Loucy (cell line): ENCODE data around the gene ADGRD2.

Source experiments
- H2AFZ ChIP-seq: fragments of 200-600 bp; sonication (generic); 2 replicates; pipeline ENCODE4 v1.6.0; 2016; ENCODE audit warnings: antibody characterized with exemption, mild to moderate bottlenecking, low read length, moderate library complexity
- H3F3A ChIP-seq: fragments of 200-600 bp; 2 replicates; pipeline ENCODE4 v1.6.0; 2016; ENCODE audit warnings: antibody characterized with exemption, low read depth, mild to moderate bottlenecking
- H3K27me3 ChIP-seq: fragments of 200-600 bp; sonication (generic); 2 replicates; pipeline ENCODE4 v1.6.1; 2014; ENCODE audit warnings: low read length, mild to moderate bottlenecking; ENCODE audit not compliant: insufficient read depth, poor library complexity, severe bottlenecking
- H3K36me3 ChIP-seq: fragments of 200-600 bp; sonication (generic); 2 replicates; pipeline ENCODE4 v1.6.1; 2016; ENCODE audit warnings: low read length; ENCODE audit not compliant: insufficient read depth
- H3K4me1 ChIP-seq: fragments of 200-600 bp; sonication (generic); 2 replicates; pipeline ENCODE4 v1.5.1; 2014; ENCODE audit warnings: low read length, mild to moderate bottlenecking; ENCODE audit not compliant: insufficient read depth, poor library complexity, severe bottlenecking
- H3K4me2 ChIP-seq: fragments of 200-600 bp; sonication (generic); 2 replicates; pipeline ENCODE4 v1.6.0; 2014; ENCODE audit warnings: antibody characterized with exemption, low read length, low read depth, mild to moderate bottlenecking; ENCODE audit not compliant: poor library complexity, severe bottlenecking
- H3K4me3 ChIP-seq: fragments of 200-600 bp; sonication (generic); 2 replicates; pipeline ENCODE4 v1.5.1; 2014; ENCODE audit warnings: low read length, mild to moderate bottlenecking, mixed read lengths; ENCODE audit not compliant: poor library complexity, severe bottlenecking
- H3K79me2 ChIP-seq: fragments of 200-600 bp; sonication (generic); 2 replicates; pipeline ENCODE4 v1.6.1; 2014; ENCODE audit warnings: low read length; ENCODE audit not compliant: insufficient read depth
- H3K9ac ChIP-seq: fragments of 200-600 bp; sonication (generic); 2 replicates; pipeline ENCODE4 v1.6.0; 2014; ENCODE audit warnings: mild to moderate bottlenecking, low read depth, low read length, moderate library complexity; ENCODE audit not compliant: poor library complexity, severe bottlenecking
- H3K9me2 ChIP-seq: fragments of 200-600 bp; sonication (generic); replicated peaks from 2 replicates; pipeline ENCODE4 v1.6.1; 2016; ENCODE audit warnings: low read depth, low read length, mixed read lengths
- H3K9me3 ChIP-seq: fragments of 200-600 bp; sonication (generic); 2 replicates; pipeline ENCODE4 v1.6.1; 2014; ENCODE audit warnings: mild to moderate bottlenecking, antibody characterized with exemption, low read length, low read depth; ENCODE audit not compliant: insufficient read depth
- H4K20me1 ChIP-seq: fragments of 200-600 bp; sonication (generic); 2 replicates; pipeline ENCODE4 v1.6.0; 2014; ENCODE audit warnings: antibody characterized with exemption, low read length, mild to moderate bottlenecking; ENCODE audit not compliant: insufficient read depth, poor library complexity, severe bottlenecking
- EZH2phosphoT487 ChIP-seq: fragments of 200-600 bp; IDR thresholded peaks from 2 replicates; pipeline ENCODE4 v1.6.1; 2018; ENCODE audit warnings: antibody characterized with exemption, mild to moderate bottlenecking, moderate library complexity, borderline replicate concordance
- TF ChIP-seq, protein P1 (sequence below): fragments of 200-600 bp; sonication (generic); conservative IDR thresholded peaks from 2 replicates; pipeline ENCODE4 v1.5.1; 2014; ENCODE audit warnings: mild to moderate bottlenecking, antibody characterized with exemption, low read length

ADGRD2 gene

DNA sequence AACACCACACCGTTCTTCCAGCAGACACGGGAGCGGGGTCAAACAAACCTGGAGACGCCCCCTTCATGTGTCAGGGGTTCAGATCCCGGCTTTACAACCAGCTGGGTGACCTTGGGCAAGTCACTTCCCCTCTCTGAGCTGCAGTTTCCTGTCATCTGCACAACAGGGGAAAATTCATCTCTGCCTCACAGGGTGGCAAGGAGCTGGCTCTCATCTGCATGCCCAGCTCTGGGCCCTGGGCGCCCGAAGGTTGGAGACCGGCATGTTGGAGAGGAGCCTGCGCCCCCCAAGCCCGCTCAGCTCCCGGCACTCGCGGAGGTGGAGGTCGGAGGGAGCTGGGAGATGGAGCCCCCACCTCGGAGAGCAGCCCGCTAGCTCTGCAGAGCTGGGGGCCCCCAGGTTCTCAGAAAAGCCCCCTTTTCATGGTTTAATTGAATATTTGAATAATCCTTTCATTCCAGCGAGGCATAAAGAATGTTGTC is 36.6 kb downstream of the ADGRD2 start:
- Histone ChIP-seq H3K36me3 (no peaks in the 10 kb centered on the region), H3K9me3 (no peaks in the 10 kb centered on the region), H3K4me2 (no peak overlapping the region), H3K79me2 (no peaks in the 10 kb centered on the region), H4K20me1 (no peaks in the 10 kb centered on the region), H3K4me1 (no peaks in the 10 kb centered on the region), H3K4me3 (no peak overlapping the region), H3K9ac (no peak overlapping the region), H3K27me3 (no peaks in the 10 kb centered on the region), H3K9me2 (no peaks in the 10 kb centered on the region), H3F3A (no peaks in the 10 kb centered on the region), H2AFZ (no peak overlapping the region)
- no peak for TF ChIP-seq EZH2phosphoT487
- TF ChIP-seq, protein P1, sequence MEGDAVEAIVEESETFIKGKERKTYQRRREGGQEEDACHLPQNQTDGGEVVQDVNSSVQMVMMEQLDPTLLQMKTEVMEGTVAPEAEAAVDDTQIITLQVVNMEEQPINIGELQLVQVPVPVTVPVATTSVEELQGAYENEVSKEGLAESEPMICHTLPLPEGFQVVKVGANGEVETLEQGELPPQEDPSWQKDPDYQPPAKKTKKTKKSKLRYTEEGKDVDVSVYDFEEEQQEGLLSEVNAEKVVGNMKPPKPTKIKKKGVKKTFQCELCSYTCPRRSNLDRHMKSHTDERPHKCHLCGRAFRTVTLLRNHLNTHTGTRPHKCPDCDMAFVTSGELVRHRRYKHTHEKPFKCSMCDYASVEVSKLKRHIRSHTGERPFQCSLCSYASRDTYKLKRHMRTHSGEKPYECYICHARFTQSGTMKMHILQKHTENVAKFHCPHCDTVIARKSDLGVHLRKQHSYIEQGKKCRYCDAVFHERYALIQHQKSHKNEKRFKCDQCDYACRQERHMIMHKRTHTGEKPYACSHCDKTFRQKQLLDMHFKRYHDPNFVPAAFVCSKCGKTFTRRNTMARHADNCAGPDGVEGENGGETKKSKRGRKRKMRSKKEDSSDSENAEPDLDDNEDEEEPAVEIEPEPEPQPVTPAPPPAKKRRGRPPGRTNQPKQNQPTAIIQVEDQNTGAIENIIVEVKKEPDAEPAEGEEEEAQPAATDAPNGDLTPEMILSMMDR = no peak

DNA sequence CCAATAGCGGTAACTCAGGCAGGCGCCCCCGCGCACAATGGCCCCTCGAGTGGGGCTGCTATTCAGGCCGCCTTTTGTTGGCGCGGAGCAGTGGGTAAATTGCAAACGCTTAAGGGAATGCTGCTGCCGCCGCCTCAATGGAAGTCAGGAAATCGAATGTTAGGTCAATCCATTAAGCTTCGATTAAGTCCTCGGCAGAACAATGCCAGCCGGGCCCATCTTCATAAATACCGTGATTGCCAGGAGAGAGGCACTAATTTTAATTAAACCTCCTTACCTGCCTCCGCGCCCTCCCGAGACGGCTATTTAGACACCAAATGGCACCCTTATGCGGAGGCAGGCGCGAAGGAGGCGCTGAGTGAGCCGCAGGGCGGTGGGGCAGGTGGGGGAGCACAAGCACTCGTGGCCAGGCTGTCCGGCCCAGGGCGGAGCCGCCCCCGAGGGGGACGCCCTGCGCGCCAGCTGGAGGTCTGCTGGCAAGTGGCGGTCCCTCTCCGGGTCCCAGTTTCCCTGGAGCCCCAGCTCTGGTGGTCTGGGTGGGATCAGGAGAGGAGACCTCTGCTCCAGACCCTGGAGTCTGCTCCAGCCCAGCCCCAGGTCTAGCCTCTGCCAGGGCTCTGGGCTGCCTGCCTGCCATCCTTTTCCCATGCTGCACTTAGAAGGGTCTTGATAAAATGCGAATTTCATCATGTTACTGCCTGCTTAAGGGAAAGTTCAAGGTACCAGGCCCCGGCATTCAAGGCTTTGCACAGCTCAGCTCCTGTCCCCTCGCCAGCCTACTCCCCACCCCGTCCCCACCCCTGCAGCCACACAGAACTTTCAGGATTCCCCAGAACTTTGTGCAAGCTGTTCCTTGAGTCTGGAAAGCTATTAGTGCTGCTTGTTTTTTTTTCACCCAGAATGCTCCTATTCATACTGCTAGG is 37.3 kb downstream of the ADGRD2 start:
- no peaks in the 10 kb centered on the region for H3K36me3 ChIP-seq
- H3K4me1 ChIP-seq = no peaks in the 10 kb centered on the region
- no peak for TF ChIP-seq EZH2phosphoT487
- TF ChIP-seq, protein P1 = no peak
- no peaks in the 10 kb centered on the region for H3K9me2 ChIP-seq
- no peaks in the 10 kb centered on the region for H3K79me2 ChIP-seq
- H4K20me1 ChIP-seq = no peaks in the 10 kb centered on the region
- no peak overlapping the region for H3K4me3 ChIP-seq
- H3F3A ChIP-seq = no peaks in the 10 kb centered on the region
- no peak overlapping the region for H2AFZ ChIP-seq
- H3K9ac ChIP-seq = no peak overlapping the region
- no peak overlapping the region for H3K4me2 ChIP-seq
- H3K27me3 ChIP-seq = no peaks in the 10 kb centered on the region
- H3K9me3 ChIP-seq = no peaks in the 10 kb centered on the region

DNA sequence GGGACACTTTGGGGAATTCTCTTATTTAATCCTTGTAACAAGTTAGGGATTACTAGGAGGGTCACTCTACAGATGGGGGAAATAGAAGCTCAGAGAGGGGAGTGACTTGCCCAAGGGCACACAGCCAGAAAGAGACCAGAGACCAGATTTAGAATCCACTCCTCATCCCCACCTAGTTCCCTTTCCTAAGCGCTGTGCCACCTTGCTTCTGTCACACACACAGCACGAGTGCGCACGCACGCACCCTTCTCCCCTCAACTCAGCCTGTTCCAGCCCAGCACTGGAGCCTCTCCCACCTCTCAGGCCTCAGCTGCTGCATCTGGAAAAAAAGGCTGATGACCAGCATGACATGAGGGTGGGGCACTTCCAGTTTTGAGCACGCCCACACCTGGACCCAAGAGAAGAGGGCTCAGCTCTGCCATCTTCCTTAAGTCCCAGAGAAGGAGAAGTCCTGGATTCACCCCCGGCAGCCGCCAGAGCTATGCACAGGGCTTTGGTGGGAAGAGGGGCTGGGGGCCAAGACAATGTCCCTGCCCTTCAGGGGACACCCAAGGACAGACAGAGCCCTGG is 38.5 kb downstream of the ADGRD2 start:
- no peaks in the 10 kb centered on the region for H3K9me2 ChIP-seq
- H3K4me2 ChIP-seq = no peak overlapping the region
- H2AFZ ChIP-seq = no peak overlapping the region
- H3K79me2 ChIP-seq = no peaks in the 10 kb centered on the region
- no peaks in the 10 kb centered on the region for H3K9me3 ChIP-seq
- H3K4me3 ChIP-seq = no peak overlapping the region
- no peaks in the 10 kb centered on the region for H3K27me3 ChIP-seq
- TF ChIP-seq EZH2phosphoT487 = no peak
- TF ChIP-seq, protein P1 = no peak
- H3K9ac ChIP-seq = no peak overlapping the region
- H3K36me3 ChIP-seq = no peaks in the 10 kb centered on the region
- no peaks in the 10 kb centered on the region for H4K20me1 ChIP-seq
- no peaks in the 10 kb centered on the region for H3F3A ChIP-seq
- no peaks in the 10 kb centered on the region for H3K4me1 ChIP-seq
